GM18907 (cell line): ENCODE results near the gene HARS1.
A peak's percentile ranks its signal among the peaks of the same experiment; 100 is the strongest.
"Not testable (repeated sequence)": the region's sequence is repeated elsewhere in the genome, so short reads cannot be mapped to it uniquely, and the experiment has no call there.

Experiments
- ATAC-seq: cut with Tn5 transposase; IDR thresholded peaks from one replicate; pipeline ENCODE4 v1.9.1; 2021; ENCODE audit warnings: mild to moderate bottlenecking, moderate library complexity; ENCODE audit not compliant: unreplicated experiment

The HARS1 gene

DNA sequence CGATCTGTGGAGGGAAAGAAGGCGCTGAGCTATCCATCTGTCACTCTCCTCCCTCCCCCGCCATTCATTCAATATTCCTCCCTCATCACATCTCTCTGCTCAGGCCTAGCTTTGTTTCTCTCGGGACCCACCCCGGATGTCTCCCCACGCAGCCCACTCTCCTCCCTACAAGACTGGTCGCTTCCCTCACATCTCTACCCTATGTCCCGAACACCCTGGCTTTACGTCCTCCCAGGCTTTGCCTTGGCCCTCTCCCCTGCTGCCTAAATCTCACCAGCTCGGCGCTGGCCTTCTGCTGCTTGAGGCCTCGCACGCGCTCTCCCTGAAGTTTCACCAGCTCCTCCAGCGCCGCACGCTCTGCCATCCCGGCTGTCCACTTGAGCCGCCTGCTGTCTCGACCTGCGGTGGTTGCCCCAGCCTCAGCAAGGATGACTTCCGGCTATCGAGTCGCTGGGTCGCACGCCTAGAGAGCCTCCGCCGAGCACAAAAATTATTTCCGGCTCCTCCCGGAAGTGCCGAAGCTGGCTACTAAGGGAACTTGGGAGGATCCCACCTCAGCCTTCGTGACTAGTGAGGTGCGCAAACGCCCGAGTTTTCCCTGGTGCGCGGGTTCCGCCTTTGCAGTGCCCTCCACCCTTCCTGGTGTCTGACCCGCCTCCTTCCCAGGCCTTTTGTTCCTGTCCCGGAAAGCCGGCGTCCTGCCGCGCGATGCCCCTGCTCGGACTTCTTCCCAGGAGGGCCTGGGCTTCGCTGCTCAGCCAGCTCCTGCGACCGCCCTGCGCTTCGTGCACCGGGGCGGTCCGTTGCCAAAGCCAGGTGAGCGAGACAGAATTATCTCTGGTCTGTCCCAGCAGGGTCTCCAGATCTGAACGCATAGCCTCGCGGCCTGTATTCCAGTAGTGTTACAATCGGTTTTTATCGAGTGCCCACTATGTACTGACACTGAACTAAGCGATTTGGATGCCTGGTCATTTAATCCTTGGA is at the start of gene HARS1, which contains the start of gene HARS2:
TSS of gene HARS1 (minus strand) at position 430 of the 984 bp plus-strand sequence. CDS start at position 364, 66 bp downstream.
TSS of gene HARS2 (plus strand) at position 515 of the 984 bp plus-strand sequence. CDS start at position 709, 194 bp downstream.
- ATAC-seq: peak; percentile 99

DNA sequence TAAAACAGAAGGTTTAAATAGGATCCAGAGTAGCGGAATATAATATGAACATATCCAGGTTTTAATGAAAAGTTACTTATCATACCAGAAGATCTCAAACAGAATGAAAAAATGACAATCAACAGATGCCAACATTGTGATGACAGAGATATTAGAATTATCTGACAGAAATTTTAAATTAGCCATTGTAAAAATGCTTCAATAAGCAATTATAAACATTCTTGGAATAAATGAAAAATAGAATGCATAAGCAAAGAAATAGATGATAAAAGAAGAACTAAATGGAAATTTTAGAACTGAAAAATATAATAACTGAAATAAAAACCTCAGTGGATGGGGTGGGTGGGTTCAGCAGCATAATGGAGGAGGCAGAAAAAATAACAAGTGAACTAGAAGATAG is 46.3 kb upstream of the HARS1 start:
- ATAC-seq: no peak

DNA sequence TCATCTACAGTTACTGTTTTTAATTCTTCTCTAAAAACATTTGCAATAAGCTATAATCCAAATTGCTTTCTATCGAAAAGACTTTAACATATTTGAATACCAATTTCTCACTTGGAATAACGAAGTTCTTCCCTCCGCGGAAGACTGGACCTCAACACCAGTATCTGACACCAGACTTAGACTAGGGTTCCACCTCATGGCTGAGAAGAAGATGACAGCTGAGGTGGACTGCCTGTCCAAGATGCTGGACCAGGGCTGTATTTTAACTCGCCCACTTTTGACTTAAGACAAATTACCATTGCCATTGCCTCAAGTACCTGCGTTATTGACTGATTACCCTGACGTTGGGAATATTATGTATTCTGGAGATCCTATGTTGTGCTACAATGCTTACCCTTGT is 43.2 kb upstream of the HARS1 start:
- ATAC-seq: no peak

GRCh38 chr5:140733098-140733497 is 41.9 kb upstream of the HARS1 start:
- ATAC-seq: no peak

GRCh38 chr5:140725799-140726471 is 34.8 kb upstream of the HARS1 start:
- ATAC-seq: peak; percentile 84

GRCh38 chr5:140721395-140721794 is 30.2 kb upstream of the HARS1 start:
- not testable (repeated sequence) for ATAC-seq

DNA sequence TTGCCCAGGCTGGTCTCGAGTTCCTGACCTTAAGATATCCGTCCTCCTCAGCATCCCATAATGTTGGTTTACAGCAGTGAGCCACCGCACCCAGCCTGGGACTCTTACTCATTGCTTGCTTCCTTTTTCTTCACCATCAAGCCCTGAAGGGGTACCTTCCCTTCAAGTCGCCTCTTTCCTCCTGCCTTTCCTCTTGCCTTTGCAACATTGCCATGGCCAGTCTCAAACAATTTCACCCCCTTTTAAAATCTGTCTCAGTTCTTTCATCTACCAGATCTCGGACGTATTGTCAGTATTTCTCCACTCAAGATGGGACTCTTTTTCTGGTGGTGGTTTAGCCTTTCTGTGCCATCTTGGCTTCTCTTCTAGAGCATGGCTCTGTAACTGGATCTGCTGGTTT is 29.6 kb upstream of the HARS1 start:
- ATAC-seq: not testable (repeated sequence)

DNA sequence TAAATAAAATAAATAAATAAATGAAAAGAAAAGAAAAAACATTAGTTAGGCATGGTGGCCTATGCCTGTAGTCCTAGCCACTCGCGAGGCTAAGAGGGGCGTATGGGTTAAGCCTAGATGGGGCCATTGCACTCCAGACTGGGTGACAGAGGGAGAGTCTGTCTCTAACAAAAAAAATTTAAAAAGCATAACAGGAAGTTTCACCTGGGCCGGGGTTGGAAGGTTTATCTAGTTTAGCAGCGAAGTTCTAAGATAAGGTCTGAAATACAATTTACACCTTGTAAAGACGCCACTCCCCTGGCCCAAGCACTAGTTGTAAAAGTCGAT is 27.1 kb upstream of the HARS1 start:
- no peak for ATAC-seq

DNA sequence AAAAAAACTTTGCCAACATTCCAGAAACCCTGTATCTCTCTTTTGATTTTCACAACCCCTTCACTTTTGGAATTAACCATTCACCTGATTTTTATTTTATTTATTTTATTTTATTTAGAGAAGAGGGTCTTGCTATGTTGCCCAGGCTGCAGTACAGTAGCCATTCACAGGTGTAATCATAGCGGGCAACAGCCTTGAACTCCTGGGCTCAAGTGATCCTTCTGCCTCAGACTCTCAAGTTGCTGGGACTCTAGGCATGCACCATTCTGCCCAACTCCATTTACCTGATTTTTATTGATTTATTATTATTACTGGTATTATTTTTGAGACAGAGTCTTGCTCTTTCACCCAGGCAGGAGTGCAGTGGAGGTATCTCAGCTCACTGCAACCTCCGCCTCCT is 25.1 kb upstream of the HARS1 start:
- ATAC-seq: not testable (repeated sequence)

- ATAC-seq: no peak
These were observed 22.5 kb upstream of the HARS1 start for GRCh38 chr5:140713562-140714094.

GRCh38 chr5:140711794-140712193 is 20.6 kb upstream of the HARS1 start:
- no peak for ATAC-seq

GRCh38 chr5:140710899-140711552 is 19.9 kb upstream of the HARS1 start:
- ATAC-seq: peak; percentile 93

- ATAC-seq: not testable (repeated sequence)
These were observed 17.6 kb upstream of the HARS1 start for GRCh38 chr5:140708787-140709186.

- ATAC-seq: no peak
These were observed 16.6 kb upstream of the HARS1 start for GRCh38 chr5:140707812-140708211.

- ATAC-seq: peak; percentile 91
These were observed 9.3 kb upstream of the HARS1 start, which contains the start of gene ZMAT2 for GRCh38 chr5:140700177-140701144. ZMAT2 (plus strand) TSS chr5:140700447; CDS start chr5:140700461, 14 bp downstream.

- no peak for ATAC-seq
These were observed 5.8 kb upstream of the HARS1 start for GRCh38 chr5:140696891-140697492.

- no peak for ATAC-seq
These were observed 3.1 kb upstream of the HARS1 start for GRCh38 chr5:140694276-140694675.

GRCh38 chr5:140690376-140690932 is 716 bp downstream of the HARS1 start:
- ATAC-seq: peak; percentile 1

GRCh38 chr5:140678993-140679392 is 12.2 kb downstream of the HARS1 start:
- ATAC-seq: no peak
